Sigmoid colon (tissue), 4 donors: Measurements from ENCODE around the gene ZRSR2.

ENCODE experiments used
- POLR2A ChIP-seq, 2 donors: fragments of 450-650 bp; IDR thresholded peaks; one replicate each; pipeline ENCODE4 v1.6.1; 2016; ENCODE audit warnings: antibody characterized with exemption in 2 of 2, mild to moderate bottlenecking in 2 of 2, moderate library complexity in 2 of 2
- POLR2AphosphoS5 ChIP-seq, 4 donors: sonication (generic); formaldehyde crosslinking; IDR thresholded peaks; one replicate each; pipeline ENCODE4 v1.6.1; 2017; ENCODE audit warnings: antibody characterized with exemption in 4 of 4
- TF ChIP-seq, protein P1 (sequence below), 4 experiments: fragments of 450-650 bp in 3 of 4; fragments of 200-600 bp in 1 of 4; IDR thresholded peaks; one replicate each; pipeline ENCODE4 v1.5.1; 2016 to 2019; ENCODE audit warnings: antibody characterized with exemption in 4 of 4, mild to moderate bottlenecking in 3 of 4, moderate library complexity in 2 of 4

DNA sequence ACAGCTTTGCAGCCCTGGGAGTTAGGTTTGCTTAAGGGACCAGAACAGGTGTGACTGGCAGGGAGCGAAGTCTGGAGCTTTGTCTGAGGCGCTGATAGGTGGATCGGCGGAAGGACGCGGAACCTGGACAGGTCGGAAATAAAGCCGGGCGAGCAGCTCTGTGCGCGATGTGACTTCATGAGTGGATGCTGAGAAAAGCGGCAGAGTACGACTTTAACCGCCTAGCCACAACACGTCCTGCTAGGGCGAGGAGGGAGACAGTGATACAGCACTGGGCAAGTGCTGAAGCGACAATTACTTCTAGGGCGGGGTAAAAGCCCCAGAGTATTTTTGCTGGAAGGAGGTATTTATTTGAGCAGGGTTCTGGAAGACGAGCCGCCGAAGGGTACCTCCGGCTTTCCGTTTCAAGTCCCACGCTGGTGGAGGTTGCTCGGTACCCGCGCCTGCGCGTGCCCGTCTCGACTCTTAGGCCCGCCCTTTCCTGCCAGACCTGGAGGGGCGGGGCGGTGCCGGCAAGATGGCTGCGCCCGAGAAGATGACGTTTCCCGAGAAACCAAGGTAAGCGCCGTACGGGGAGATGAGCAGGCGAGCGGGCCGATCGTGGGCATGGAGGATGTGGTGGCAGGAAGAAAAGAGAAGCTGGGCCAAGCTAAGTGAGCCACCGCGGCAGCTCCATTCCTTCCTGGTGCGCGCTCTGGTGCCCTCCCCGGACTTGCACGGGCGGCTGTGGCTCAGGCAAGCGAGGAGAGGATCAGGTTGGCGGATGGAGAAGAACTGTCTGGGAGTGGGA is at the start of gene ZRSR2:
- TF ChIP-seq POLR2A (IDR thresholded peaks at IDR 0.05) = peak; percentile 46 to 48
- TF ChIP-seq POLR2AphosphoS5 (IDR thresholded peaks at IDR 0.05) = peak; percentile 74 to 88 (median 83)
- TF ChIP-seq, protein P1, sequence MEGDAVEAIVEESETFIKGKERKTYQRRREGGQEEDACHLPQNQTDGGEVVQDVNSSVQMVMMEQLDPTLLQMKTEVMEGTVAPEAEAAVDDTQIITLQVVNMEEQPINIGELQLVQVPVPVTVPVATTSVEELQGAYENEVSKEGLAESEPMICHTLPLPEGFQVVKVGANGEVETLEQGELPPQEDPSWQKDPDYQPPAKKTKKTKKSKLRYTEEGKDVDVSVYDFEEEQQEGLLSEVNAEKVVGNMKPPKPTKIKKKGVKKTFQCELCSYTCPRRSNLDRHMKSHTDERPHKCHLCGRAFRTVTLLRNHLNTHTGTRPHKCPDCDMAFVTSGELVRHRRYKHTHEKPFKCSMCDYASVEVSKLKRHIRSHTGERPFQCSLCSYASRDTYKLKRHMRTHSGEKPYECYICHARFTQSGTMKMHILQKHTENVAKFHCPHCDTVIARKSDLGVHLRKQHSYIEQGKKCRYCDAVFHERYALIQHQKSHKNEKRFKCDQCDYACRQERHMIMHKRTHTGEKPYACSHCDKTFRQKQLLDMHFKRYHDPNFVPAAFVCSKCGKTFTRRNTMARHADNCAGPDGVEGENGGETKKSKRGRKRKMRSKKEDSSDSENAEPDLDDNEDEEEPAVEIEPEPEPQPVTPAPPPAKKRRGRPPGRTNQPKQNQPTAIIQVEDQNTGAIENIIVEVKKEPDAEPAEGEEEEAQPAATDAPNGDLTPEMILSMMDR (IDR thresholded peaks at IDR 0.05) = no peak
